Measurements from ENCODE around the gene RHEX.

Gene RHEX

GRCh38 chr1:206021008-206021625, 31.9 kb upstream of the RHEX start:
- TF ChIP-seq, protein P1, sequence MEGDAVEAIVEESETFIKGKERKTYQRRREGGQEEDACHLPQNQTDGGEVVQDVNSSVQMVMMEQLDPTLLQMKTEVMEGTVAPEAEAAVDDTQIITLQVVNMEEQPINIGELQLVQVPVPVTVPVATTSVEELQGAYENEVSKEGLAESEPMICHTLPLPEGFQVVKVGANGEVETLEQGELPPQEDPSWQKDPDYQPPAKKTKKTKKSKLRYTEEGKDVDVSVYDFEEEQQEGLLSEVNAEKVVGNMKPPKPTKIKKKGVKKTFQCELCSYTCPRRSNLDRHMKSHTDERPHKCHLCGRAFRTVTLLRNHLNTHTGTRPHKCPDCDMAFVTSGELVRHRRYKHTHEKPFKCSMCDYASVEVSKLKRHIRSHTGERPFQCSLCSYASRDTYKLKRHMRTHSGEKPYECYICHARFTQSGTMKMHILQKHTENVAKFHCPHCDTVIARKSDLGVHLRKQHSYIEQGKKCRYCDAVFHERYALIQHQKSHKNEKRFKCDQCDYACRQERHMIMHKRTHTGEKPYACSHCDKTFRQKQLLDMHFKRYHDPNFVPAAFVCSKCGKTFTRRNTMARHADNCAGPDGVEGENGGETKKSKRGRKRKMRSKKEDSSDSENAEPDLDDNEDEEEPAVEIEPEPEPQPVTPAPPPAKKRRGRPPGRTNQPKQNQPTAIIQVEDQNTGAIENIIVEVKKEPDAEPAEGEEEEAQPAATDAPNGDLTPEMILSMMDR (IDR thresholded peaks at IDR 0.05; ENCODE audit: control insufficient read depth, extremely low read depth, insufficient read depth) = no peak
- H3K4me3 ChIP-seq (ENCODE audit: low read depth, low read length) = no peak overlapping the region

GRCh38 chr1:206021626-206022365, 31.2 kb upstream of the RHEX start:
- TF ChIP-seq, protein P1 (IDR thresholded peaks at IDR 0.05; ENCODE audit: control insufficient read depth, extremely low read depth, insufficient read depth) = no peak
- no peak for DNase-seq (ENCODE audit: low read depth)
- no peak overlapping the region for H3K4me3 ChIP-seq (ENCODE audit: low read depth, low read length)

More at GRCh38 chr1:206021008-206021625, 31.9 kb upstream of the RHEX start:
- no peak for DNase-seq (ENCODE audit: low read depth)

- TF ChIP-seq, protein P1 (IDR thresholded peaks at IDR 0.05; ENCODE audit: control insufficient read depth, extremely low read depth, insufficient read depth) = no peak
- no peak for DNase-seq (ENCODE audit: low read depth)
- no peak overlapping the region for H3K4me3 ChIP-seq (ENCODE audit: low read depth, low read length)
These were observed 30.2 kb upstream of the RHEX start for GRCh38 chr1:206022766-206023165.

- no peak for DNase-seq (ENCODE audit: low read depth)
- H3K4me3 ChIP-seq (ENCODE audit: low read depth, low read length) = no peak within 1 kb of the TSS
- TF ChIP-seq, protein P1 (IDR thresholded peaks at IDR 0.05; ENCODE audit: control insufficient read depth, extremely low read depth, insufficient read depth) = no peak
These were observed 29.3 kb upstream of the RHEX start, which contains the start of gene CTSE for GRCh38 chr1:206023695-206024094. Gene CTSE (minus strand): TSS chr1:206023895. CDS start chr1:206023791, 104 bp downstream.

DNA sequence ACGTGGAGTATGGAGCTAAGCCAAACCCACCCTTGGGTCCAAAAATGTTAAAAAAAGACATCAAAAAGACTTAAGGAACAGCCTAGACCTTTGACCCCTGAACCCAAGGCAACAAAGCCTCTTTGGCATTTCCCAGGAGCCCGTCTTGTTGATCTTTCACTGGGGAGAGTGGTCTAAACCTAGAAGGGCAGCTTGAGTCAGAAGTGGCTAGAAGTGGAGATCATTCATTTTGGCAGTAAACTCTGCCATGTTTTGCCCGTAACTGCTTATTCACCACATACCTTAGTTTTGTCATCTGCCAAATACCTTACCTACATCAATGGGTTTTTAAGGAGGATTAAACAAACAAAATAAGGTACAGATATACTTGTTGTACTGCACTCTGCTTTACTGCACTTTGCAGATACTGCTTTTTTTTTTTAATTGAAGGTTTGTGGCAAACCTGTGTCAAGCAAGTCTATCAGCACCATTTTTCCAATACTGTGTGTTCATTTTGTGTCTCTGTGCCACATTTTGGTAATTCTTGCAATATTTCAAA, 27.6 kb upstream of the RHEX start:
- no peak overlapping the region for H3K4me3 ChIP-seq (ENCODE audit: low read depth, low read length)
- TF ChIP-seq, protein P1 (IDR thresholded peaks at IDR 0.05; ENCODE audit: control insufficient read depth, extremely low read depth, insufficient read depth) = no peak
- DNase-seq (ENCODE audit: low read depth) = no peak

GRCh38 chr1:206029484-206029883, 23.5 kb upstream of the RHEX start:
- TF ChIP-seq, protein P1 (IDR thresholded peaks at IDR 0.05; ENCODE audit: control insufficient read depth, extremely low read depth, insufficient read depth) = no peak
- H3K4me3 ChIP-seq (ENCODE audit: low read depth, low read length) = no peak overlapping the region
- no peak for DNase-seq (ENCODE audit: low read depth)
